Measurements from ENCODE around the gene DNAAF2.

DNA sequence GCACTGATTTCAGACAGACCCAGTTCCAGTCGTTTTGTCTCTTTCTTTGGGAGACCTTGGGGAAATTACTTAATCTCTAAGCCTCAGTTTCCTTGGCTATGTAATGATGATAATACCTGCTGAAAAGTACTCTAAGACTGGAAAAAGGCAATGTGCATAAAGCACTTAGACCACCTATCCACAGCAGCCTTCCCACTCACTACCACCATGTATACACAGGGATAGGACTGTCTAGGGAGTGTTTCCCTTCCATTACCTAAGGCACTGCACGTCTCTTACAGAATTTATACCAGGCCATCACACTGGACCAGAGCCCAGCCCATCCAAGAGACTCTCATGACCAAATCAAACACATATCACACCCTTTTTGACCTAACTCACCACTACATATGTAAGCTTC, 55.2 kb downstream of the DNAAF2 start:
- TF ChIP-seq JUND (IDR thresholded peaks at IDR 0.05) (no peak), REST (IDR thresholded peaks at IDR 0.05; ENCODE audit: low read depth, low read length) (no peak), FOXM1 (IDR thresholded peaks at IDR 0.05; ENCODE audit: low read depth) (no peak), SIN3A (IDR thresholded peaks at IDR 0.05; ENCODE audit: borderline replicate concordance, low read depth, low read length) (no peak)
